CD8-positive, alpha-beta memory T cell (primary cell): ENCODE measurements around the gene HOXD8. TPM values are rescaled to one million over a fixed set of nuclear protein-coding genes. Genes with fewer than 3 reads are reported as not detected.

ENCODE experiments used
- CTCF ChIA-PET: fragments of 350-600 bp; sonication (Branson Sonifier 250); formaldehyde crosslinking; loops from one replicate; lab custom pipeline; 2021; ENCODE audit warnings: antibody characterized with exemption; lab: Charles Lee
- POLR2A ChIA-PET: fragments of 350-600 bp; sonication (Branson Sonifier 250); formaldehyde crosslinking; loops from one replicate; lab custom pipeline; 2021; ENCODE audit warnings: antibody characterized with exemption; lab: Charles Lee
- DNase-seq, 5 donors: peaks; one replicate each; pipeline versions ENCODE4 v3.0.0 to v3.0.0-alpha.2; 2020 to 2022; ENCODE audit warnings: mixed read lengths in 1 of 5
- H3K27ac ChIP-seq: one replicate; pipeline ENCODE4 v1.7.0; 2013; ENCODE audit warnings: low read depth, mild to moderate bottlenecking, low read length, moderate library complexity
- H3K27me3 ChIP-seq: 2 replicates; pipeline ENCODE4 v1.7.0; 2013; ENCODE audit warnings: low read length, mild to moderate bottlenecking; ENCODE audit not compliant: insufficient read depth, poor library complexity, severe bottlenecking
- H3K36me3 ChIP-seq: 2 replicates; pipeline ENCODE4 v1.7.0; 2013; ENCODE audit warnings: mild to moderate bottlenecking, low read length, moderate library complexity; ENCODE audit not compliant: insufficient read depth
- H3K4me1 ChIP-seq: 2 replicates; pipeline ENCODE4 v1.7.0; 2013; ENCODE audit warnings: mild to moderate bottlenecking, low read length, moderate library complexity; ENCODE audit not compliant: insufficient read depth
- H3K4me3 ChIP-seq: 2 replicates; pipeline ENCODE4 v1.7.0; 2013; ENCODE audit warnings: mild to moderate bottlenecking, low read length
- H3K9me3 ChIP-seq: 2 replicates; pipeline ENCODE4 v1.7.0; 2013; ENCODE audit warnings: mild to moderate bottlenecking, low read length
- H3K27ac Mint-ChIP-seq, 8 donors: one replicate each; pipeline ENCODE4 v1.8.0; 2020 to 2021; ENCODE audit warnings: mixed read lengths in 8 of 8, mild to moderate bottlenecking in 6 of 8, inconsistent platforms in 3 of 8, moderate library complexity in 3 of 8
- H3K27me3 Mint-ChIP-seq, 2 donors: one replicate each; pipeline ENCODE4 v1.8.0; 2020 to 2021; ENCODE audit warnings: mixed read lengths in 2 of 2, mild to moderate bottlenecking in 1 of 2, moderate library complexity in 1 of 2
- H3K36me3 Mint-ChIP-seq, 3 donors: one replicate each; pipeline ENCODE4 v1.8.0; 2020 to 2021; ENCODE audit warnings: mixed read lengths in 3 of 3, inconsistent platforms in 1 of 3, mild to moderate bottlenecking in 1 of 3
- H3K4me1 Mint-ChIP-seq, 3 donors: one replicate each; pipeline ENCODE4 v1.8.0; 2020 to 2021; ENCODE audit warnings: mixed read lengths in 3 of 3, inconsistent platforms in 1 of 3, mild to moderate bottlenecking in 1 of 3
- H3K4me3 Mint-ChIP-seq, 7 donors: one replicate each; pipeline ENCODE4 v1.8.0; 2020 to 2021; ENCODE audit warnings: mixed read lengths in 7 of 7, mild to moderate bottlenecking in 6 of 7, moderate library complexity in 4 of 7, inconsistent platforms in 2 of 7
- H3K9me3 Mint-ChIP-seq, 5 donors: one replicate each; pipeline ENCODE4 v1.8.0; 2020 to 2022; ENCODE audit warnings: mixed read lengths in 5 of 5, mild to moderate bottlenecking in 3 of 5, moderate library complexity in 2 of 5, inconsistent platforms in 1 of 5
- polyA plus RNA-seq: library from polyadenylated mRNA; unstranded; fragments of 300-500 nt; fragmentation: Illumina TruSeq; gene quantifications from one replicate; pipeline ENCODE4 v1.2.3, GENCODE V29; 2021
- total RNA-seq, 2 experiments: library from RNA; stranded (reverse); gene quantifications; one replicate each; pipeline ENCODE4 v1.2.3, GENCODE V29; 2021

HOXD8 gene
- total and polyA plus RNA-seq, 3 experiments from 2014 or later, result not detected

DNA sequence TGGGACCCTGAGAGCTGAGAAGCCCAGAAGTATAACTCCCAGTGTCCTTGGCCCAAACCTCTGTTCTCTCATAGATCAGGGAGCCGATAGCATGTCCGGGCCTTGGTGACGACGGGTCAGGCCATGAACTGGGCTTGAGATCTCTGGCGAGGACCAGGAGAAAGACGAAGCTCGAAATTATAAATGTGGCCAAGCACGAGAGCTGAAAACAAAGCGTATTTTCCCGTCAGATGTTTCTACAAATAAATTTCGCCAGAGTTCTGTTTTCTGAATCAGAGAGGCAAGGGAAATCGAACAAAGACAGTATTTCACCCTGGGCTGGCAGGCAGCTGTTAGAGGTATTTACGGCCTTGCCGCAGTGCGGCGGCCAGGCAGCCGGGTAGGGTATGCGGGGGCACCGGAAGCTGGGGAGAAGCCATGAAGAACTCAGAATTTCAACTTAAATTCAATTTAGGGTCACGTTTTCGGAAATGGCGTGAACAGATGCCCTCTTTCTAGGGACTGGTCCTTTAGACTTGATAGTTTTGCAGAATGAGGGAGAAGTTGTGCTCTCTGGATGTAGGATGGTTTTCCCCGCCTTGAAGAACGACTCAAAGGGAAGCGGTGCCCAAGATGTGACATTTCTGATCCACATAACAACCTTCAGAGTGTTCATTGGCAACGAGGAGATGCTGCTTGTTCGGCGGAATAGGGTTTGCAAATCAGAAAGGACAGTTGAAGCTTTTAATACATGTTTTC lies 9.6 kb downstream of the HOXD8 start:
- Histone ChIP-seq H3K36me3 (no peaks in the 10 kb centered on the region), H3K9me3 (peaks cover 4% of the 10 kb centered on the region), H3K4me1 (peaks cover 29% of the 10 kb centered on the region), H3K4me3 (no peak overlapping the region), H3K27ac (no peak overlapping the region), H3K27me3 (peaks cover 91% of the 10 kb centered on the region)
- H3K9me3 Mint-ChIP-seq, result peaks cover 12 to 30% (median 21%) of the 10 kb centered on the region in 5 donors
- H3K4me1 Mint-ChIP-seq, result peaks cover 19 to 38% (median 38%) of the 10 kb centered on the region in 3 donors
- peak overlapping the region in 4 of 7 donors; percentile 23 to 46 (median 42) for H3K4me3 Mint-ChIP-seq
- peak overlapping the region in 3 of 8 donors; percentile 60 to 68 (median 67) for H3K27ac Mint-ChIP-seq
- H3K27me3 Mint-ChIP-seq, result peaks cover 81 to 93% of the 10 kb centered on the region in 2 donors
- no peaks in the 10 kb centered on the region for H3K36me3 Mint-ChIP-seq
- POLR2A ChIA-PET, result no interaction called here
- no peak for DNase-seq
- CTCF ChIA-PET, result interaction anchor here (0.6 to 3.6 kb wide), 5 partner anchors 12 to 498 kb away, joined by 3 to 19 read pairs (median 3); no protein-coding TSS in a partner anchor

GRCh38 chr2:176139661-176140512 lies 10.4 kb downstream of the HOXD8 start:
- H3K4me1 Mint-ChIP-seq, result peaks cover 19 to 38% (median 38%) of the 10 kb centered on the region in 3 donors
- H3K9me3 ChIP-seq, result peaks cover 4% of the 10 kb centered on the region
- peaks cover 12 to 30% (median 21%) of the 10 kb centered on the region in 5 donors for H3K9me3 Mint-ChIP-seq
- DNase-seq, result no peak
- no peaks in the 10 kb centered on the region for H3K36me3 ChIP-seq
- H3K4me3 ChIP-seq, result no peak overlapping the region
- peak overlapping the region in 2 of 8 donors; percentile 67 to 68 for H3K27ac Mint-ChIP-seq
- peaks cover 0 to 2% (median 0%) of the 10 kb centered on the region in 3 donors for H3K36me3 Mint-ChIP-seq
- H3K4me3 Mint-ChIP-seq, result peak overlapping the region in 3 of 7 donors; percentile 41 to 65 (median 46)
- POLR2A ChIA-PET, result interaction anchor here (0.6 kb wide), 1 partner anchor 11 kb away, joined by 4 read pairs; the partner anchor contains the start of gene HOXD4
- H3K4me1 ChIP-seq, result peaks cover 29% of the 10 kb centered on the region
- CTCF ChIA-PET, result interaction anchor here (0.6 to 3.6 kb wide), 9 partner anchors 11 to 497 kb away, joined by 3 to 19 read pairs (median 3); partner anchors contain the start of gene HOXD4
- peaks cover 85% of the 10 kb centered on the region for H3K27me3 ChIP-seq
- H3K27ac ChIP-seq, result no peak overlapping the region
- H3K27me3 Mint-ChIP-seq, result peaks cover 86 to 91% of the 10 kb centered on the region in 2 donors

GRCh38 chr2:176140513-176141317 lies 11.2 kb downstream of the HOXD8 start:
- DNase-seq, result peak; percentile 51 to 76 (median 60)
- Histone ChIP-seq H3K4me3 (no peak overlapping the region), H3K27ac (no peak overlapping the region), H3K4me1 (peaks cover 28% of the 10 kb centered on the region), H3K36me3 (no peaks in the 10 kb centered on the region), H3K9me3 (peaks cover 4% of the 10 kb centered on the region), H3K27me3 (peaks cover 85% of the 10 kb centered on the region)
- Mint-ChIP-seq H3K27ac (peak overlapping the region in 2 of 8 donors; percentile 9 to 18), H3K27me3 (peaks cover 82 to 91% of the 10 kb centered on the region in 2 donors), H3K36me3 (peaks cover 0 to 2% (median 0%) of the 10 kb centered on the region in 3 donors), H3K4me3 (peak overlapping the region; percentile 12 to 54 (median 33)), H3K4me1 (peaks cover 17 to 33% (median 32%) of the 10 kb centered on the region in 3 donors), H3K9me3 (peaks cover 12 to 22% (median 18%) of the 10 kb centered on the region in 5 donors)
- CTCF ChIA-PET, result interaction anchor here (1.0 to 3.6 kb wide), 6 partner anchors 10 to 414 kb away, joined by 3 to 19 read pairs (median 4); partner anchors contain the start of gene HOXD4
- POLR2A ChIA-PET, result interaction anchor here (0.6 kb wide), 1 partner anchor 11 kb away, joined by 4 read pairs; the partner anchor contains the start of gene HOXD4

DNA sequence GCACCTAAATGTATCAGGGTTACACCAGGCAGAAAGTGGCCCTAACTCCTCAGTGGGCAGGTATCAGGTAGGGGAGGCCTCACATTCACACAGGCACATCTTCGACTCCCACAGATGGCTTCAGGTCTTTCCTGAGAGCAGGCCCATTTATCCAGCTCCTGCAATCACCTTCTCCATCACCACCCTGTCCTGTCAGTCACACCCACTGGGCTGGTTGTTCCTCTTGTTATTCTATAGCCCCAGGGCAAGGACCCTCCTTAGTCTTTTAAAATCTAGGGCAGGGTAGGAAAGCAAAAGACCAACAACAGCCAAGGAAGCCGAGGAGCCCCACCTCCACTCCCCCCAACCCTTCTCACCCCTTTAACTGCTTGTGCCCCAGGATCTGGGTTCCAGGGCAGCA lies 12.8 kb downstream of the HOXD8 start:
- Histone ChIP-seq H3K27me3 (peaks cover 77% of the 10 kb centered on the region), H3K27ac (no peak overlapping the region), H3K4me1 (peaks cover 13% of the 10 kb centered on the region), H3K9me3 (peaks cover 4% of the 10 kb centered on the region), H3K4me3 (no peak overlapping the region), H3K36me3 (no peaks in the 10 kb centered on the region)
- Mint-ChIP-seq H3K4me3 (peak overlapping the region in 1 of 7 donors; percentile 13), H3K36me3 (peaks cover 0 to 2% (median 0%) of the 10 kb centered on the region in 3 donors), H3K27ac (no peak overlapping the region), H3K9me3 (peaks cover 9 to 20% (median 18%) of the 10 kb centered on the region in 5 donors), H3K27me3 (peaks cover 81 to 92% of the 10 kb centered on the region in 2 donors), H3K4me1 (peaks cover 14 to 22% (median 21%) of the 10 kb centered on the region in 3 donors)
- ChIA-PET CTCF (interaction anchor here (1.8 kb wide), 1 partner anchor 15 kb away, joined by 6 read pairs; no protein-coding TSS in a partner anchor), POLR2A (no interaction called here)
- DNase-seq, result no peak

GRCh38 chr2:176145085-176145969 lies 15.8 kb downstream of the HOXD8 start:
- H3K27me3 Mint-ChIP-seq, result peaks cover 79 to 92% of the 10 kb centered on the region in 2 donors

GRCh38 chr2:176146101-176146500 lies 16.6 kb downstream of the HOXD8 start:
- POLR2A ChIA-PET, result no interaction called here
- peaks cover 0 to 5% (median 3%) of the 10 kb centered on the region in 5 donors for H3K9me3 Mint-ChIP-seq
- H3K4me3 Mint-ChIP-seq, result no peak overlapping the region
- Histone ChIP-seq H3K36me3 (no peaks in the 10 kb centered on the region), H3K4me3 (no peak overlapping the region), H3K27me3 (peaks cover 78% of the 10 kb centered on the region), H3K27ac (no peak overlapping the region), H3K4me1 (peaks cover under 1% of the 10 kb centered on the region), H3K9me3 (no peaks in the 10 kb centered on the region)
- peaks cover 0 to 2% (median 0%) of the 10 kb centered on the region in 3 donors for H3K36me3 Mint-ChIP-seq
- peaks cover 4 to 14% (median 12%) of the 10 kb centered on the region in 3 donors for H3K4me1 Mint-ChIP-seq
- H3K27me3 Mint-ChIP-seq, result peaks cover 81 to 96% of the 10 kb centered on the region in 2 donors
- CTCF ChIA-PET, result interaction anchor here (3.7 kb wide), 1 partner anchor 19 kb away, joined by 11 read pairs; no protein-coding TSS in a partner anchor
- H3K27ac Mint-ChIP-seq, result no peak overlapping the region
- no peak for DNase-seq

More at GRCh38 chr2:176145085-176145969, 15.8 kb downstream of the HOXD8 start:
- Mint-ChIP-seq H3K4me3 (no peak overlapping the region), H3K4me1 (peaks cover 7 to 18% (median 14%) of the 10 kb centered on the region in 3 donors), H3K9me3 (peaks cover 0 to 5% (median 2%) of the 10 kb centered on the region in 5 donors), H3K27ac (no peak overlapping the region), H3K36me3 (peaks cover 0 to 2% (median 0%) of the 10 kb centered on the region in 3 donors)
- H3K4me1 ChIP-seq, result peaks cover 7% of the 10 kb centered on the region
- no peak overlapping the region for H3K27ac ChIP-seq
- ChIA-PET POLR2A (no interaction called here), CTCF (interaction anchor here (1.5 to 3.7 kb wide), 2 partner anchors 17 to 18 kb away, joined by 3 to 11 read pairs; no protein-coding TSS in a partner anchor)
- H3K27me3 ChIP-seq, result peaks cover 76% of the 10 kb centered on the region
- no peaks in the 10 kb centered on the region for H3K9me3 ChIP-seq
- no peak overlapping the region for H3K4me3 ChIP-seq
- no peaks in the 10 kb centered on the region for H3K36me3 ChIP-seq
- DNase-seq, result no peak
